H1 (cell line): ENCODE results near the gene P2RY13. TPM values are rescaled to one million over a fixed set of nuclear protein-coding genes. Genes with fewer than 3 reads are reported as not detected.

Experiments used
- CTCF ChIA-PET: fragments of 300-600 bp; sonication (Branson Sonifier 250); formaldehyde crosslinking; loops from one replicate; lab custom pipeline; 2021; ENCODE audit not compliant: partially characterized antibody; lab: Charles Lee
- POLR2A ChIA-PET: fragments of 300-600 bp; sonication (Branson Sonifier 250); formaldehyde crosslinking; loops from one replicate; lab custom pipeline; 2021; ENCODE audit warnings: inconsistent platforms; ENCODE audit not compliant: partially characterized antibody; lab: Charles Lee
- DNase-seq, 2 experiments: peaks; one replicate each; pipeline versions ENCODE4 v3.0.0 to v3.0.0-alpha.2; 2010 to 2022; ENCODE audit warnings: low spot score in 2 of 2, low read depth in 1 of 2, mixed read lengths in 1 of 2
- FAIRE-seq: peaks from 2 replicates; lab custom pipeline; 2011; peaks lifted over from hg19 to GRCh38; lab: Jason Lieb, UNC
- H2AFZ ChIP-seq: 2 replicates; pipeline ENCODE4 v1.8.1; 2012; ENCODE audit warnings: low read length, inconsistent platforms
- H2AK5ac ChIP-seq: 2 replicates; pipeline ENCODE4 v1.6.1; 2013; ENCODE audit warnings: low read depth, low read length
- H2BK120ac ChIP-seq: replicated peaks from 2 replicates; pipeline ENCODE3; 2013; ENCODE audit warnings: low read depth, low read length, inconsistent platforms
- H2BK12ac ChIP-seq: 2 replicates; pipeline ENCODE4 v1.6.1; 2013; ENCODE audit warnings: low read depth, low read length
- H2BK15ac ChIP-seq: 2 replicates; pipeline ENCODE4 v1.6.1; 2013; ENCODE audit warnings: low read length
- H2BK20ac ChIP-seq: 2 replicates; pipeline ENCODE4 v1.6.1; 2013; ENCODE audit warnings: low read length
- H2BK5ac ChIP-seq: 2 replicates; pipeline ENCODE4 v1.6.1; 2013; ENCODE audit warnings: low read depth, low read length
- H3K14ac ChIP-seq: 2 replicates; pipeline ENCODE4 v1.6.1; 2013; ENCODE audit warnings: inconsistent platforms; ENCODE audit not compliant: insufficient read length
- H3K18ac ChIP-seq: 2 replicates; pipeline ENCODE4 v1.6.1; 2013; ENCODE audit warnings: low read length; ENCODE audit errors: extremely low read depth
- H3K23ac ChIP-seq: 2 replicates; pipeline ENCODE4 v1.6.1; 2013; ENCODE audit warnings: inconsistent platforms; ENCODE audit not compliant: insufficient read length
- H3K23me2 ChIP-seq: 2 replicates; pipeline ENCODE4 v1.6.1; 2013; ENCODE audit warnings: low read depth, low read length
- H3K27ac ChIP-seq: 2 replicates; pipeline ENCODE4 v1.6.1; 2011; ENCODE audit warnings: low read depth, low read length, inconsistent platforms
- H3K27me3 ChIP-seq, 4 experiments: replicated peaks in 1 of 4; 1 replicate in 1 of 4; 2 replicates in 3 of 4; pipeline versions ENCODE4 v1.6.1 to v1.8.1; 2011 to 2013; ENCODE audit warnings: low read length in 3 of 4, mild to moderate bottlenecking in 3 of 4, inconsistent platforms in 2 of 4, mixed read lengths in 2 of 4, moderate library complexity in 1 of 4; ENCODE audit not compliant: control insufficient read depth in 3 of 4, insufficient read depth in 3 of 4; ENCODE audit errors: extremely low read depth in 1 of 4
- H3K36me3 ChIP-seq, 4 experiments: 2 replicates each; pipeline versions ENCODE4 v1.6.1 to v1.8.1; 2011 to 2013; ENCODE audit warnings: mild to moderate bottlenecking in 4 of 4, low read length in 3 of 4, moderate library complexity in 2 of 4, control low read depth in 1 of 4, inconsistent platforms in 1 of 4; ENCODE audit not compliant: insufficient read depth in 4 of 4, control insufficient read depth in 2 of 4
- H3K4ac ChIP-seq: replicated peaks from 2 replicates; pipeline ENCODE3; 2013; ENCODE audit warnings: low read length, low read depth, mixed read lengths, inconsistent platforms; ENCODE audit not compliant: insufficient read length
- H3K4me1 ChIP-seq, 4 experiments: replicated peaks in 1 of 4; 1 replicate in 1 of 4; 2 replicates in 3 of 4; pipeline versions ENCODE4 v1.6.1 to v1.8.1; 2011 to 2013; ENCODE audit warnings: low read length in 3 of 4, inconsistent platforms in 2 of 4, mixed read lengths in 1 of 4; ENCODE audit not compliant: insufficient read depth in 4 of 4, control insufficient read depth in 3 of 4
- H3K4me2 ChIP-seq, 2 experiments: 2 replicates each; pipeline versions ENCODE4 v1.6.1 to v1.8.1; 2011 to 2013; ENCODE audit warnings: low read depth in 2 of 2, low read length in 2 of 2, control low read depth in 1 of 2, inconsistent platforms in 1 of 2, mild to moderate bottlenecking in 1 of 2; ENCODE audit not compliant: insufficient read depth in 1 of 2
- H3K4me3 ChIP-seq, 4 experiments: fragments of 200-600, 300-600 bp in 1 of 4; sonication (generic), shearing (Covaris generic), sonication (Bioruptor Twin) in 1 of 4; 2 replicates each; pipeline versions ENCODE4 v1.5.1 to v1.8.1; 2011 to 2016; ENCODE audit warnings: low read length in 4 of 4, low read depth in 3 of 4, control low read depth in 2 of 4, inconsistent platforms in 2 of 4, mild to moderate bottlenecking in 2 of 4, mixed read lengths in 1 of 4, moderate library complexity in 1 of 4; ENCODE audit not compliant: insufficient read depth in 2 of 4; ENCODE audit errors: extremely low read depth in 1 of 4
- H3K56ac ChIP-seq: replicated peaks from 2 replicates; pipeline ENCODE3; 2013; ENCODE audit warnings: low read depth, mild to moderate bottlenecking, mixed read lengths, low read length, inconsistent platforms; ENCODE audit not compliant: insufficient read length
- H3K79me1 ChIP-seq: 2 replicates; pipeline ENCODE4 v1.6.1; 2013; ENCODE audit warnings: low read depth, low read length, control low read depth
- H3K79me2 ChIP-seq, 2 experiments: 2 replicates each; pipeline versions ENCODE4 v1.6.1 to v1.8.1; 2012 to 2013; ENCODE audit warnings: low read length in 2 of 2, mild to moderate bottlenecking in 2 of 2, inconsistent platforms in 1 of 2; ENCODE audit not compliant: insufficient read depth in 2 of 2, control insufficient read depth in 1 of 2
- H3K9ac ChIP-seq, 4 experiments: replicated peaks in 1 of 4; 1 replicate in 1 of 4; 2 replicates in 3 of 4; pipeline versions ENCODE4 v1.6.1 to v1.8.1; 2011 to 2013; ENCODE audit warnings: low read depth in 3 of 4, low read length in 3 of 4, control low read depth in 2 of 4, mild to moderate bottlenecking in 2 of 4, moderate library complexity in 2 of 4, inconsistent platforms in 1 of 4; ENCODE audit errors: extremely low read depth in 1 of 4
- H3K9me3 ChIP-seq, 2 experiments: 2 replicates each; pipeline versions ENCODE4 v1.6.1 to v1.8.1; 2012 to 2013; ENCODE audit warnings: mild to moderate bottlenecking in 2 of 2, moderate library complexity in 2 of 2, control low read depth in 1 of 2, inconsistent platforms in 1 of 2, low read depth in 1 of 2, low read length in 1 of 2, mixed read lengths in 1 of 2; ENCODE audit not compliant: insufficient read depth in 2 of 2
- H4K20me1 ChIP-seq, 2 experiments: replicated peaks in 1 of 2; 2 replicates each; pipeline versions ENCODE3 to v1.8.1; 2011 to 2013; ENCODE audit warnings: inconsistent platforms in 2 of 2, low read length in 2 of 2, mild to moderate bottlenecking in 1 of 2; ENCODE audit not compliant: insufficient read depth in 2 of 2, control insufficient read depth in 1 of 2
- H4K5ac ChIP-seq: 2 replicates; pipeline ENCODE4 v1.6.1; 2013; ENCODE audit warnings: low read length, low read depth, mixed read lengths, inconsistent platforms; ENCODE audit not compliant: insufficient read length
- H4K8ac ChIP-seq: 2 replicates; pipeline ENCODE4 v1.8.0; 2013; ENCODE audit warnings: mild to moderate bottlenecking, moderate library complexity, low read length, inconsistent platforms; ENCODE audit not compliant: insufficient read depth; ENCODE audit errors: extremely low read depth
- H4K91ac ChIP-seq: replicated peaks from 2 replicates; pipeline ENCODE3; 2013; ENCODE audit warnings: low read length, mixed read lengths, inconsistent platforms; ENCODE audit not compliant: insufficient read length
- BACH1 ChIP-seq: IDR thresholded peaks from 2 replicates; pipeline ENCODE4 v1.6.1; 2012; ENCODE audit warnings: low read length, improper control_type of control experiment
- CTBP2 ChIP-seq: IDR thresholded peaks from 2 replicates; pipeline ENCODE4 v1.7.0; 2011; ENCODE audit warnings: borderline replicate concordance, mild to moderate bottlenecking, moderate library complexity, mixed read lengths, low read length; ENCODE audit not compliant: insufficient read depth, insufficient read length
- HDAC6 ChIP-seq: IDR thresholded peaks from one replicate; pipeline ENCODE4 v1.7.1; 2012; ENCODE audit warnings: low read depth, mild to moderate bottlenecking, inconsistent platforms, low read length, moderate library complexity
- KDM5A ChIP-seq: fragments of 200-600 bp; IDR thresholded peaks from 2 replicates; pipeline ENCODE4 v1.7.1; 2012; ENCODE audit warnings: mild to moderate bottlenecking, low read length, inconsistent platforms, mixed read lengths
- RBBP5 ChIP-seq: IDR thresholded peaks from 2 replicates; pipeline ENCODE4 v1.7.1; 2012; ENCODE audit warnings: low read depth, mild to moderate bottlenecking, inconsistent platforms, low read length, moderate library complexity, borderline replicate concordance
- SIN3A ChIP-seq, 2 experiments: IDR thresholded peaks in 1 of 2; conservative IDR thresholded peaks in 1 of 2; 2 replicates each; pipeline ENCODE4 v1.6.1; 2011 to 2012; ENCODE audit warnings: low read length in 2 of 2, improper control_type of control experiment in 1 of 2, low read depth in 1 of 2, mild to moderate bottlenecking in 1 of 2
- SP1 ChIP-seq: IDR thresholded peaks from 2 replicates; pipeline ENCODE4 v1.6.1; 2011; ENCODE audit warnings: low read depth, low read length
- SP2 ChIP-seq: IDR thresholded peaks from 2 replicates; pipeline ENCODE4 v1.6.1; 2012; ENCODE audit warnings: mild to moderate bottlenecking, low read length, inconsistent platforms
- WGBS, 2 experiments: shearing (Covaris generic) in 1 of 2; methylation state at CpG; one replicate each; pipeline versions ENCODE4 v1.1.6 to v1.1.7; 2013 to 2015; ENCODE audit warnings: low lambda C conversion rate in 2 of 2, mixed read lengths in 2 of 2, inconsistent platforms in 1 of 2, low coverage in 1 of 2, missing lambda C conversion rate in 1 of 2; ENCODE audit not compliant: insufficient replicate concordance in 2 of 2, insufficient coverage in 1 of 2, insufficient read length in 1 of 2; ENCODE audit errors: extremely low coverage in 1 of 2, missing lambda C conversion rate in 1 of 2; 5-methylcytosine and 5-hydroxymethylcytosine counted together
- polyA plus RNA-seq, 7 experiments: library from polyadenylated mRNA; depleted of rRNA in 3 of 7; stranded (reverse) in 5 of 7; unstranded in 2 of 7; fragments of >200 nt in 5 of 7; fragments of 200-250 nt in 2 of 7; gene quantifications; 1 replicate in 5 of 7; 2 replicates in 1 of 7; 4 replicates in 1 of 7; pipeline versions ENCODE4 v1.2.1 to v1.2.3, GENCODE V29; 2011 to 2013; ENCODE audit warnings: missing spikeins in 2 of 7, mixed read lengths in 2 of 7
- total RNA-seq: library from RNA; stranded (reverse); fragmentation: NEBNext Ultra II Directional; extraction: Animal tissue kit (Norgen Biotek cat#: 25700); gene quantifications from 2 replicates; pipeline ENCODE4 v1.2.1, GENCODE V29; 2021

Gene P2RY13
- total and polyA plus RNA-seq, 2 of the 8 experiments (the other 6 are each of a cell fraction or from before 2014, with no cell fraction given) = not detected

DNA sequence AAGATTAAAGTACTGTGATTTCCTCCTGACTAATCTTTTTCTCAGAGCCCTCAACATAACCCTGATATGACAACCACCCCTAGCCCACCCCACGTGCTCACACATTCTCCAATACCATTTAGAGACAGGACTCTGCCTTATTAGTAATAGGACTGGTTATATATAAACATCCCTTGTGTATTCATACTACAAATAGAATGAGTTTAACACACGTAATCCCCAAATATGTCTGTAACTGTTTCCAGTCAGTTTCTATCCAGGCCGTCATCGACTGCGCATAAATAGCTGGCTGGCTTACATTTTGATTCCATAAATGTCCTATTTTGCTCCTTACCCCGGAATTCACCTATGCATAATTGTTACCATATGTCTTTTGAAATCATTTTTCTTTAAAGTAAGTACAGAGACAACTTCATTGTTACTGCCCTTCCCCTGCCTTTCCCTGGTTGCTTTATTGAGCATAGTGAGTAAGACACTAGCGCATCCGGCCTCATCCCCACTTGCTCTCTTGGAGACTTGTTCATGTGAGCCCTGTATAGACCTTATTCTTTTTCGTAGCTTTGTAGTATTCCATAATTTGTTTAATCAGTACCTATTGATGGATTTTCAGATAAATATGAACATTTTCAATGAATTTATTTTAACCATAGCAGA lies 47.6 kb downstream of the P2RY13 start:
- Histone ChIP-seq H3K79me1 (no peaks in the 10 kb centered on the region), H4K8ac (no peak overlapping the region), H2AFZ (no peak overlapping the region), H4K20me1 (peaks cover 0 to 1% of the 10 kb centered on the region in 2 experiments), H2BK120ac (no peak overlapping the region), H3K4me3 (no peak overlapping the region), H3K23ac (no peak overlapping the region), H3K4me2 (no peak overlapping the region), H4K91ac (no peak overlapping the region), H3K27ac (no peak overlapping the region), H3K27me3 (no peaks in the 10 kb centered on the region), H2BK20ac (no peak overlapping the region), H3K4me1 (no peaks in the 10 kb centered on the region; a peak in 1 of 7 replicates), H3K18ac (no peak overlapping the region), H3K36me3 (no peaks in the 10 kb centered on the region), H2BK12ac (no peak overlapping the region), H3K4ac (no peak overlapping the region), H3K79me2 (no peaks in the 10 kb centered on the region), H2BK15ac (no peak overlapping the region), H3K56ac (no peak overlapping the region), H2AK5ac (no peak overlapping the region), H3K9ac (no peak overlapping the region), H2BK5ac (no peak overlapping the region), H4K5ac (no peak overlapping the region), H3K9me3 (no peaks in the 10 kb centered on the region), H3K14ac (no peak overlapping the region), H3K23me2 (no peaks in the 10 kb centered on the region)
- DNase-seq (no peak), FAIRE-seq (no peak)
- ChIA-PET CTCF (interaction anchor here (0.7 to 9.3 kb wide), 17 partner anchors 10 to 637 kb away, joined by 3 to 155 read pairs (median 3); partner anchors contain the start of gene GPR171), POLR2A (no interaction called here)
- TF ChIP-seq HDAC6 (no peak), SP1 (no peak), KDM5A (no peak), BACH1 (no peak), SP2 (no peak), SIN3A (conservative IDR thresholded peaks at IDR 0.05 in 1 of 2, IDR thresholded peaks at IDR 0.05 in 1 of 2; ENCODE audit: low read depth in 1 of 2, low read length in 2 of 2) (no peak), RBBP5 (no peak), CTBP2 (no peak)
- 94% methylated on average over 9 of the region's 9 CpGs; no CpG with 5 or more reads in 1 of the 2 experiments for WGBS, 2 experiments
